Measurements from ENCODE around the gene GRXCR2.

Gene GRXCR2

GRCh38 chr5:145847499-145848497, 25.0 kb downstream of the GRXCR2 start:
- TF ChIP-seq BACH2 (CRISPR knock-in tag; IDR thresholded peaks at IDR 0.05; ENCODE audit: borderline replicate concordance) (no peak), TOX (CRISPR knock-in tag; IDR thresholded peaks at IDR 0.05; ENCODE audit: borderline replicate concordance) (no peak), CSRNP3 (CRISPR knock-in tag; IDR thresholded peaks at IDR 0.05) (no peak), ISL1 (CRISPR knock-in tag; IDR thresholded peaks at IDR 0.05) (no peak), ZFP30 (CRISPR knock-in tag; IDR thresholded peaks at IDR 0.05) (no peak), ZC3H10 (CRISPR knock-in tag; IDR thresholded peaks at IDR 0.05) (no peak), ZNF565 (CRISPR knock-in tag; conservative IDR thresholded peaks at IDR 0.05; ENCODE audit: low read depth) (no peak), ZFP3 (CRISPR knock-in tag; IDR thresholded peaks at IDR 0.05) (no peak), RARB (CRISPR knock-in tag; IDR thresholded peaks at IDR 0.05) (no peak), POU6F1 (CRISPR knock-in tag; IDR thresholded peaks at IDR 0.05; ENCODE audit: borderline replicate concordance, low read depth) (no peak), ESRRG (CRISPR knock-in tag; IDR thresholded peaks at IDR 0.05) (no peak), PATZ1 (CRISPR knock-in tag; IDR thresholded peaks at IDR 0.05; ENCODE audit: borderline replicate concordance) (no peak), PPARA (CRISPR knock-in tag; IDR thresholded peaks at IDR 0.05; ENCODE audit: borderline replicate concordance) (no peak), TSHZ2 (CRISPR knock-in tag; IDR thresholded peaks at IDR 0.05) (no peak)

GRCh38 chr5:145846081-145846480, 26.7 kb downstream of the GRXCR2 start:
- ATAC-seq, result no peak
- TF ChIP-seq ZFP3 (CRISPR knock-in tag; IDR thresholded peaks at IDR 0.05) (no peak), ZNF70 (CRISPR knock-in tag; IDR thresholded peaks at IDR 0.05) (no peak), CREB5 (CRISPR knock-in tag; IDR thresholded peaks at IDR 0.05; ENCODE audit: low read depth) (no peak), SNAI2 (CRISPR knock-in tag; IDR thresholded peaks at IDR 0.05) (no peak), CSDC2 (CRISPR knock-in tag; IDR thresholded peaks at IDR 0.05) (no peak), TCF4 (CRISPR knock-in tag; IDR thresholded peaks at IDR 0.05; ENCODE audit: borderline replicate concordance) (no peak), GLIS3 (CRISPR knock-in tag; IDR thresholded peaks at IDR 0.05) (no peak), ARNTL (CRISPR knock-in tag; IDR thresholded peaks at IDR 0.05; ENCODE audit: borderline replicate concordance, low read depth) (no peak), RARB (CRISPR knock-in tag; IDR thresholded peaks at IDR 0.05) (no peak), PATZ1 (CRISPR knock-in tag; IDR thresholded peaks at IDR 0.05; ENCODE audit: borderline replicate concordance) (no peak), ESRRG (CRISPR knock-in tag; IDR thresholded peaks at IDR 0.05) (no peak), ISL1 (CRISPR knock-in tag; IDR thresholded peaks at IDR 0.05) (no peak), TSHZ2 (CRISPR knock-in tag; IDR thresholded peaks at IDR 0.05) (no peak), BACH2 (CRISPR knock-in tag; IDR thresholded peaks at IDR 0.05; ENCODE audit: borderline replicate concordance) (no peak), CSRNP3 (CRISPR knock-in tag; IDR thresholded peaks at IDR 0.05) (no peak), ZNF8 (CRISPR knock-in tag; IDR thresholded peaks at IDR 0.05) (no peak), ZC3H10 (CRISPR knock-in tag; IDR thresholded peaks at IDR 0.05) (no peak), TOX (CRISPR knock-in tag; IDR thresholded peaks at IDR 0.05; ENCODE audit: borderline replicate concordance) (no peak)

More at GRCh38 chr5:145847499-145848497, 25.0 kb downstream of the GRXCR2 start:
- ATAC-seq, result peak; percentile 98

All from SK-N-SH treated with all-trans-retinoic acid at 6 μM for 48 hours (cell line).